Retinal pigment epithelial cell (primary cell): ENCODE measurements around the gene DNAJC21.

Experiments
- DNase-seq: peaks from one replicate; pipeline ENCODE4 v3.0.0-alpha.2; 2010; ENCODE audit warnings: low read depth
- H3K4me3 ChIP-seq: 2 replicates; pipeline ENCODE4 v1.5.1; 2011; ENCODE audit warnings: mild to moderate bottlenecking, low read length, control low read depth, moderate library complexity
- CTCF ChIP-seq: conservative IDR thresholded peaks from 2 replicates; pipeline ENCODE4 v1.5.1; 2011; ENCODE audit warnings: low read depth, low read length, control low read depth, inconsistent platforms

DNAJC21 gene

GRCh38 chr5:34929720-34930461 lies 532 bp downstream of the DNAJC21 start:
- H3K4me3 ChIP-seq = peak overlapping the region; percentile 81
- no peak for TF ChIP-seq CTCF
- DNase-seq = no peak

- no peak for TF ChIP-seq CTCF
- peak overlapping the region; percentile 81 for H3K4me3 ChIP-seq
- DNase-seq = no peak
Observed at GRCh38 chr5:34930462-34930844, 1.1 kb downstream of the DNAJC21 start.

- H3K4me3 ChIP-seq = peak overlapping the region; percentile 81
- no peak for DNase-seq
- no peak for TF ChIP-seq CTCF
Observed at GRCh38 chr5:34930870-34931269, 1.5 kb downstream of the DNAJC21 start.

GRCh38 chr5:34932947-34933346 lies 3.6 kb downstream of the DNAJC21 start:
- H3K4me3 ChIP-seq = no peak overlapping the region
- no peak for TF ChIP-seq CTCF
- no peak for DNase-seq

- TF ChIP-seq CTCF = no peak
- no peak for DNase-seq
- H3K4me3 ChIP-seq = no peak overlapping the region
Observed at GRCh38 chr5:34941936-34942335, 12.6 kb downstream of the DNAJC21 start.

- DNase-seq = no peak
- no peak for TF ChIP-seq CTCF
- H3K4me3 ChIP-seq = no peak overlapping the region
Observed at GRCh38 chr5:34944044-34944443, 14.7 kb downstream of the DNAJC21 start.

GRCh38 chr5:34944460-34945047 lies 15.2 kb downstream of the DNAJC21 start:
- no peak overlapping the region for H3K4me3 ChIP-seq
- TF ChIP-seq CTCF = no peak
- DNase-seq = no peak
